ENCODE data around the gene POU2F1.

DNA sequence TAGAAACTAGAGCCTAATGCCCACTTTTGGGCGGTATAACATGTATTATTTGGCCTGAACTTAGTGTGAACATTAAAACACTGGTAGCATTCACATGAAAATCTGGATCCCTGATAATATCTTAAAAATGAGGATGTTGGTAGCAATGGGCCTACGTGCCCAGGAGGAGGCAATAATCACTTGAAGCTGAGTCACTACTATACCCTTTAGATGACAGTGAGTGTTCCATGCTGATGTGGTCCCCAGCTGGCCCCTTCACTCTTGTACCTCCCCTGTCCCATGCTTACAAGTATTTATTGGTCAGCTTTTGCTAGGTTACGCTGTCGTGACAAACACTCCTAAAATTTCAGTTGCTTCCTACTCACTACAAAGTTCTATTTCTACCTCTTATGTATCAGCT lies 23.0 kb upstream of the POU2F1 start:
- TF ChIP-seq HDGF (IDR thresholded peaks at IDR 0.05; ENCODE audit: borderline replicate concordance) (no peak), FOXM1 (IDR thresholded peaks at IDR 0.05; ENCODE audit: borderline replicate concordance) (no peak), BHLHE40 (IDR thresholded peaks at IDR 0.05; ENCODE audit: borderline replicate concordance) (no peak), CTBP1 (IDR thresholded peaks at IDR 0.05; ENCODE audit: borderline replicate concordance) (no peak), ELF4 (IDR thresholded peaks at IDR 0.05) (no peak), NFRKB (IDR thresholded peaks at IDR 0.05) (no peak), ARNT (IDR thresholded peaks at IDR 0.05) (no peak), SP1 (IDR thresholded peaks at IDR 0.05) (no peak), SUZ12 (IDR thresholded peaks at IDR 0.05) (no peak)

Data from HEK293T (cell line).